Kidney tubule cell (primary cell): ENCODE data around the gene PCNX2.
A peak's percentile ranks its signal among the peaks of the same experiment; 100 is the strongest.
"Not testable (repeated sequence)": the region's sequence is repeated elsewhere in the genome, so short reads cannot be mapped to it uniquely, and the experiment has no call there.

Experiments used
- DNase-seq: peaks from one replicate; pipeline ENCODE4 v3.0.0-alpha.2; 2018; ENCODE audit warnings: low spot score

PCNX2 gene

GRCh38 chr1:233158322-233158721 is 137.2 kb downstream of the PCNX2 start:
- no peak for DNase-seq

GRCh38 chr1:233157245-233157644 is 138.3 kb downstream of the PCNX2 start:
- no peak for DNase-seq

- no peak for DNase-seq
Measured at GRCh38 chr1:233151861-233152260, 143.7 kb downstream of the PCNX2 start.

- DNase-seq: no peak
Measured at GRCh38 chr1:233144434-233144833, 151.1 kb downstream of the PCNX2 start.

DNA sequence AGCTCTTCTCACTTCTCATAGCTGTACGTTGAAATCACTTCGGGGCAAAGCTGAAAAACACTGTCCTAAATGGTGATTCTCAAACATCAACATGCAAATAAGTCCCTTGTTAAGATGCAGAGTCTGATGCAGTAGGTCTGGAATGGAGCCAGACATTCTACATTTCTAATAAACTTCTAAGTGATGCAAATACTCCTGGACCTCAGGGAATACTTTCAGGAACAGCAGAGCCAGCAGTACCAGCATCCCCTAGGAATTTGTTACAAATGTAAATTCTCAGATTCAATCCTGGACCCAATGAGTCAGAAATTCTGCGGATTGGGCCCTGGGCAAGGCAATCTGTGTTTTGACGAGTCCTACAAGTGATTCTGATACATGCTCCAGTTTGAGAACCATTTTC is 152.3 kb downstream of the PCNX2 start:
- no peak for DNase-seq

GRCh38 chr1:233140974-233141373 is 154.6 kb downstream of the PCNX2 start:
- DNase-seq: no peak

- DNase-seq: no peak
Measured at GRCh38 chr1:233140499-233140898, 155.0 kb downstream of the PCNX2 start.

DNA sequence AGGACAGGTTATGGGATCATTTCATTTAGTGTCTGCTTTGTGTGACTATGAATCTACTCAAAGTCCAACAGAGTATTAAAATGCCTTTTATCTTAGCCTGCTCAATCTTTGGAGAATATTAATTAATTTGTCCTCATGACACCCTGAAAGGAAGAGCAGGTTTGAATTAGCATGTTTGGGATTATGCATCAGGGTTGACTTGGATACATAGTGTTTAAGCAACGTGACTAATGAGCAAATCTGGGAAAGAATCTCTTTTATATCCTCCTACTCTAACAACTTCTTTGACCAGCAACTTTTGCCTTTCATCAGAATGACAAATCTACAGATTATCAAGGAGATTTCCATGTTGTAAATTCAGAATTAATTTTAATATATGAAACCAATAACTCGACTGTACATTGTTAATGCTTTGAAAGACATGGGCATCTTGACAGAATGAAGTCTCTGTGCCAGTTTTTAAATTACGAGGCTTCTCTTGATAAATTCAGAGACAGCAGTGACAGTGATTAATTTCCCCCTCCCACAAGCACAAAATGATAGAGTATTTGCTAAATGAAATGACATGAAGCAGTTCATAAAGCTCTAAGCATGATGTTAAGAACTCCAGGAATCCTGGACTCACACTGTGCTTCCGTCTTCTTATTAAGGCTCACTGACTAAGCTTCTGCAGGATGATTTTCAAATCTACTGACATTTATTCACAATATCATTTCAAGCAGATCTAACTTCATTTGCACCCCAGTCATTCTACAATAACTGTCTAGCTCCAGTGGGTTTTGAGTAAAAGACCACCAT is 156.5 kb downstream of the PCNX2 start:
- DNase-seq: no peak

- DNase-seq: no peak
Measured at GRCh38 chr1:233135833-233136232, 159.7 kb downstream of the PCNX2 start.

DNA sequence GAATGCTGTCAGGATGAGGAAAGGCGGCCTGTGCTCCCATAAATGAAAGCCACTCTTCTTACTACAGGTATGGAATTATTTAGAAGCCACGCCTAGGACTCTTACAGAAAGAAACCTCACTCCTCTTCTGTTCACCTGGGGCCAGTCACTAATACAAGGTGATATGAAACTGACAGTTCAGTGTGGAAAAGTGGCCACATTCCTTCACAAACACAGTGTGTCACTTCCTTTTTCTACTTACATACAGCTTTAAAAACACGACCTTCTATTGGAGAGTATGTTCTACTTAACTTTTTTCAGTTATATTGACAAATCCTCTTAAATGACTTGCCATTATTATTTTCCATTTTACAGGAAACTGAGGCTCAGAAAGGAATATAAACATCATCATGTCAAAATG is 163.1 kb downstream of the PCNX2 start:
- DNase-seq: no peak

GRCh38 chr1:233129031-233129430 is 166.5 kb downstream of the PCNX2 start:
- not testable (repeated sequence) for DNase-seq

- no peak for DNase-seq
Measured at GRCh38 chr1:233127157-233127556, 168.4 kb downstream of the PCNX2 start.

DNA sequence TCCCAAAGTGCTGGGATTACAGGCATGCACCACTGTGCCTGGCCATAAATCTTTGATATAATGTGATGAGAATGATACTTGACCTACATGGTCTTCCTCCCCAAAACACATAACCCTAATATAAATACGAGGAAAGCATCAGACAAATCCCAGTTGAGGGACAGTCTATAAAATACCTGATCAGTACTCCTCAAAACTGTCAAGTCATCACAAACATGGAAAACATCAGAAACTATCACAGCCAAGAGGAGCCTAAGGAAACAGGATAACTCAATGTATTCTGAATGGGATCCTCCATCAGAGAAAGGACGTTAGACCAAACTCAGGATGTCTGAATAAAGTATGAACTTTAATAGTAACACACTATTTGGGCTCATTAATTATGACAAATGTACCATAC is 172.7 kb downstream of the PCNX2 start:
- no peak for DNase-seq

GRCh38 chr1:233121947-233122559 is 173.5 kb downstream of the PCNX2 start:
- no peak for DNase-seq

- no peak for DNase-seq
Measured at GRCh38 chr1:233114860-233115259, 180.7 kb downstream of the PCNX2 start.

GRCh38 chr1:233114159-233114558 is 181.4 kb downstream of the PCNX2 start:
- peak; percentile 46 for DNase-seq

DNA sequence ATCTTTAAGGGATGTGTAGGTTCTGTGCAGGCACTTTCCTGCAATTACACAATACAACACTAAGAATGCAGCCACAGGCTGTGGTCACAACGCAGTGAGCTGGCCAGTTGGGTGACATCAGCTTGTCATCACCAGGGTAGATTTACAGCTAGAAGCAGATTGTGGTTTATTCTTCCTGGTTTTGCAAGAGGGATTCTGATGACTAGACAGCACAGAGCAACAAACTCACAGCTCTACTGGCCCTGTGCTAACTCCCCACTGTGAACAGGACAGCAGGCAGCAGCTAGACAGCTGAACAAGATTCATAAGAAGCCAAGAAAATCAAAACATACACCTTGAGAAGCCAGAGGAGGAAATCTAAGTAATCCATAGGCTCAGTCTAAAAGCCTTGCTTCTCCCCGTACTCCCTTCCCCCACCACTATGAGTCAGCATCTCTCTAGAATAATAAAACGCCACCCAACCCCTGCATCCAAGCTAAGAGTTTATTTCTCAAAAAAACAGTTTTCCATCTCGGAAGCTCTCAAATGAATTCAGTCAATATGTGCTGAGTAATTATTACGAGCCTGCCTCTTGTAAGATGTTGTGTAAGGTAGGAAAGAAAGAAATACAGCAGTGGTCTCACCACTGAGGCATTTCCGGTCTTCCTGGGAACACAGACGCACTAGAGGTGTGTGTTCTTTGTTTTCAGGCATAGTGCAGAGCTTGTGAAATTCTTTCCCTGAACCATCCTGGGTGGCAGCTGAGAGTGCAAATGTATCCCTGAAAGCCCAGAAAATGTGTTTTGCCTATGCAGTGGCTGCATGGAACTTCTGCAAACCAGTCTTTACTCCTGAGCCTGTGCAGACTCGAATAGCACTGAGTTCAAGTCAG is 182.3 kb downstream of the PCNX2 start:
- DNase-seq: peak; percentile 100

- DNase-seq: peak; percentile 79
Measured at GRCh38 chr1:233112186-233113008, 183.1 kb downstream of the PCNX2 start.

DNA sequence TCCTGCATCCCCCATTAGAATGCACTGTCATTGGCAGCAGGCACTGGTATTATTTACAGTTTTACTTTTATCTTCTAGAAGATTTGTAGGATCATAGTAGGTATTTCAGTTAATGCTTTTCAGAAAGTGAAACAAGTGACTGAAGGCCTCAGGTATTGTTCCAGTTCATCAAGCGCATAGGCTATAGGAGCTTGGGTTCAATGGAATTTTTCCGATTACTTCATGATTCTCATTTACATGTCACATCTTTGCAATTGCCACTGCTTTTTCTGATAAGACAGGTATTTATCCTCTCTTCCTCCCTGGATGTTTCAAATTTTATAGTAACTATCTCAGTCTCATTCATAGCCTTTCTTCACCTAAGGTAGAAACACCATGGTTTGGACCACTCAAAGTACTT is 183.8 kb downstream of the PCNX2 start:
- DNase-seq: peak; percentile 88

GRCh38 chr1:233109096-233109495 is 186.4 kb downstream of the PCNX2 start:
- no peak for DNase-seq

GRCh38 chr1:233107716-233108130 is 187.8 kb downstream of the PCNX2 start:
- peak; percentile 93 for DNase-seq

DNA sequence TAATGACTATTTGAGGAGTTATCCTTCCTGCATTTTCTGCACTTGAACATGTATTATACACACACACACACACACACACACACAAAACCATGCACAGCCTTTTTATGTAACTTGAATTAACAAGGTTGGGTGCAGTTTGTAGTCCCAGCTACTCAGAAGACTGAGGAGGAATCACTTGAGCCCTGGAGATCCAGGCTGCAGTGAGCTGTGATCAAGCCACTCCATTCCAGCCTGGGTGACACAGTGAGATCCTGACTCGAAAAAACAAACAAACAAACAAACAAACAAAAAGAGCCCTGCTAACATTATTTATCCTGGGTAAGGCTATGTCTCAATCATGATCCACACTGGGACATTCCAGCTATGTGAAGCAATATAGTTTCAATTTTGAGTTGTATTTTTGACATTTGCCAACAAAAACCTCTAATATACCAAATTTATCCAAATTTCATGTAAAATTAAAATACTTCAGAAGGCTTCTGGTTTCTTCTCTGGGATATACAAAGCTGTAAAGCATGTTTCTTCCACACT is 188.3 kb downstream of the PCNX2 start:
- DNase-seq: peak; percentile 24
